Osteoblast (primary cell): ENCODE results near the gene NIPA2. TPM values are rescaled to one million over a fixed set of nuclear protein-coding genes. Genes with fewer than 3 reads are reported as not detected.

Experiments used
- DNase-seq: peaks from one replicate; pipeline ENCODE4 v3.0.0; 2011; ENCODE audit warnings: low spot score, mixed read lengths; ENCODE audit not compliant: insufficient read length; ENCODE audit errors: missing footprints
- H2AFZ ChIP-seq: 2 replicates; pipeline ENCODE4 v1.6.0; 2011; ENCODE audit warnings: mild to moderate bottlenecking, low read length
- H3K27ac ChIP-seq: 2 replicates; pipeline ENCODE4 v1.5.1; 2011; ENCODE audit warnings: mild to moderate bottlenecking, low read depth, low read length, moderate library complexity
- H3K27me3 ChIP-seq: 2 replicates; pipeline ENCODE4 v1.6.0; 2012; ENCODE audit warnings: mild to moderate bottlenecking, control low read depth, inconsistent platforms, low read length, moderate library complexity; ENCODE audit not compliant: insufficient read depth
- H3K36me3 ChIP-seq: 2 replicates; pipeline ENCODE4 v1.5.1; 2011; ENCODE audit warnings: mild to moderate bottlenecking, low read length, control low read depth, moderate library complexity; ENCODE audit not compliant: insufficient read depth
- H3K4me1 ChIP-seq: 2 replicates; pipeline ENCODE4 v1.5.1; 2011; ENCODE audit warnings: mild to moderate bottlenecking, low read length, control low read depth, moderate library complexity; ENCODE audit not compliant: insufficient read depth
- H3K4me2 ChIP-seq: 2 replicates; pipeline ENCODE4 v1.6.0; 2011; ENCODE audit warnings: mild to moderate bottlenecking, low read length; ENCODE audit not compliant: insufficient read depth
- H3K4me3 ChIP-seq: fragments of 200-600 bp; sonication (generic); 3 replicates; pipeline ENCODE4 v1.5.1; 2012; ENCODE audit warnings: mild to moderate bottlenecking, low read length, inconsistent platforms; ENCODE audit not compliant: insufficient read depth
- H3K79me2 ChIP-seq: 2 replicates; pipeline ENCODE4 v1.6.0; 2012; ENCODE audit warnings: mild to moderate bottlenecking, low read length, control low read depth, inconsistent platforms; ENCODE audit not compliant: insufficient read depth
- H3K9me3 ChIP-seq: 2 replicates; pipeline ENCODE4 v1.5.1; 2011; ENCODE audit warnings: low read depth, low read length, control low read depth
- H4K20me1 ChIP-seq: 2 replicates; pipeline ENCODE4 v1.6.0; 2012; ENCODE audit warnings: mild to moderate bottlenecking, low read length, control low read depth; ENCODE audit not compliant: insufficient read depth
- CTCF ChIP-seq: IDR thresholded peaks from 2 replicates; pipeline ENCODE4 v1.5.1; 2011; ENCODE audit warnings: mild to moderate bottlenecking, low read depth, low read length, moderate library complexity; ENCODE audit errors: extremely low read depth
- total RNA-seq: library from RNA; depleted of rRNA; stranded (reverse); fragments of >200 nt; gene quantifications from 2 replicates; pipeline ENCODE4 v1.2.3, GENCODE V29; 2012

NIPA2 gene
- total RNA-seq, 1 donor: 50.3 TPM

GRCh38 chr15:22845289-22845900 lies 6.9 kb downstream of the NIPA2 start:
- TF ChIP-seq CTCF: no peak
- no peak overlapping the region for H3K4me2 ChIP-seq
- no peak overlapping the region for H2AFZ ChIP-seq
- no peaks in the 10 kb centered on the region for H3K9me3 ChIP-seq
- peak overlapping the region; percentile 17 for H3K27ac ChIP-seq
- no peaks in the 10 kb centered on the region for H3K27me3 ChIP-seq
- peak; percentile 74 for DNase-seq
- no peak overlapping the region for H3K4me3 ChIP-seq
- H3K79me2 ChIP-seq: peaks cover 94% of the 10 kb centered on the region
- peaks cover 7% of the 10 kb centered on the region for H4K20me1 ChIP-seq
- H3K36me3 ChIP-seq: peaks cover 22% of the 10 kb centered on the region
- peaks cover 11% of the 10 kb centered on the region for H3K4me1 ChIP-seq

- Histone ChIP-seq H3K36me3 (peaks cover 22% of the 10 kb centered on the region), H3K4me2 (no peak overlapping the region), H3K79me2 (peaks cover 94% of the 10 kb centered on the region), H3K27ac (no peak overlapping the region), H3K9me3 (no peaks in the 10 kb centered on the region), H2AFZ (no peak overlapping the region), H3K4me3 (no peak overlapping the region), H3K27me3 (no peaks in the 10 kb centered on the region), H4K20me1 (peaks cover 7% of the 10 kb centered on the region), H3K4me1 (peaks cover 11% of the 10 kb centered on the region)
- no peak for DNase-seq
- no peak for TF ChIP-seq CTCF
Observed at GRCh38 chr15:22846073-22846472, 7.6 kb downstream of the NIPA2 start.

DNA sequence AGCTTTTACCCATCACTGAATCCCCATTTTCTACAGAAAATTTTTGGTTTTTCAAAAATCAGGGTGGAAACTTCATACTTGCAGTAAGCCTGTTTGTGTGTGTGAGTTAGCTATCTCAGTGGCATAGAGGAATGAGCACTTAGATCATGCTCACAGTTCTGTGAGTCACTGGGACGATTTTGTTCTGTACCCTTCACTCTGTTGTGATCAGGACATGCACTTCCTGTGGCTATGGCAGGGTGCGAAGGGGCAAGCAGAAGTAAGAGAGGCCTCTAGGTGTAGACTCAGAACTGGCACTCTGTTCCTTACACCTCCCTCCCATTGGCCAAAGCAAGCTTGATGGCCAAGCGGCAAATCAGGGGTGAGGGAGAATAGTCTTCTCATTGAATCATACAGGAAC lies 11.6 kb downstream of the NIPA2 start:
- peak; percentile 30 for DNase-seq

GRCh38 chr15:22851513-22851912 lies 13.0 kb downstream of the NIPA2 start:
- H3K4me2 ChIP-seq: no peak overlapping the region
- no peak overlapping the region for H3K27ac ChIP-seq
- TF ChIP-seq CTCF: no peak
- no peak for DNase-seq
- no peak overlapping the region for H2AFZ ChIP-seq
- H3K79me2 ChIP-seq: peaks cover 54% of the 10 kb centered on the region
- H4K20me1 ChIP-seq: no peaks in the 10 kb centered on the region
- H3K27me3 ChIP-seq: no peaks in the 10 kb centered on the region
- H3K9me3 ChIP-seq: no peaks in the 10 kb centered on the region
- H3K36me3 ChIP-seq: peaks cover 33% of the 10 kb centered on the region
- peaks cover 6% of the 10 kb centered on the region for H3K4me1 ChIP-seq
- H3K4me3 ChIP-seq: no peak overlapping the region

More for the DNA sequence above, 11.6 kb downstream of the NIPA2 start:
- H4K20me1 ChIP-seq: peaks cover 3% of the 10 kb centered on the region
- H2AFZ ChIP-seq: no peak overlapping the region
- no peak for TF ChIP-seq CTCF
- H3K36me3 ChIP-seq: peaks cover 33% of the 10 kb centered on the region
- no peaks in the 10 kb centered on the region for H3K9me3 ChIP-seq
- no peak overlapping the region for H3K4me3 ChIP-seq
- H3K4me2 ChIP-seq: no peak overlapping the region
- H3K79me2 ChIP-seq: peaks cover 68% of the 10 kb centered on the region
- no peaks in the 10 kb centered on the region for H3K27me3 ChIP-seq
- no peak overlapping the region for H3K27ac ChIP-seq
- H3K4me1 ChIP-seq: peaks cover 11% of the 10 kb centered on the region
